Muscle of arm (tissue), 12 donors: ENCODE data around the gene HPSE2. TPM values are rescaled to one million over a fixed set of nuclear protein-coding genes. Genes with fewer than 3 reads are reported as not detected.

Experiments used
- DNase-seq: peaks from one replicate; pipeline ENCODE4 v3.0.0-alpha.2; 2013
- polyA plus RNA-seq, 12 donors: library from polyadenylated mRNA; unstranded; fragments of 120-200 nt; gene quantifications; one replicate each; pipeline ENCODE4 v1.2.1, GENCODE V29; 2013; ENCODE audit not compliant: insufficient read length in 12 of 12

The HPSE2 gene
- polyA plus RNA-seq, 12 donors, result 0.07 to 1.1 (median 0.36) TPM; not detected in 5

- no peak for DNase-seq
Measured at GRCh38 chr10:98620503-98620902, 615.1 kb downstream of the HPSE2 start.

GRCh38 chr10:98619446-98619845 lies 616.2 kb downstream of the HPSE2 start:
- no peak for DNase-seq

GRCh38 chr10:98617906-98618520 lies 617.6 kb downstream of the HPSE2 start:
- DNase-seq, result no peak

- DNase-seq, result no peak
Measured at GRCh38 chr10:98613446-98613845, 622.2 kb downstream of the HPSE2 start.

GRCh38 chr10:98611436-98611835 lies 624.2 kb downstream of the HPSE2 start:
- DNase-seq, result peak; percentile 24

DNA sequence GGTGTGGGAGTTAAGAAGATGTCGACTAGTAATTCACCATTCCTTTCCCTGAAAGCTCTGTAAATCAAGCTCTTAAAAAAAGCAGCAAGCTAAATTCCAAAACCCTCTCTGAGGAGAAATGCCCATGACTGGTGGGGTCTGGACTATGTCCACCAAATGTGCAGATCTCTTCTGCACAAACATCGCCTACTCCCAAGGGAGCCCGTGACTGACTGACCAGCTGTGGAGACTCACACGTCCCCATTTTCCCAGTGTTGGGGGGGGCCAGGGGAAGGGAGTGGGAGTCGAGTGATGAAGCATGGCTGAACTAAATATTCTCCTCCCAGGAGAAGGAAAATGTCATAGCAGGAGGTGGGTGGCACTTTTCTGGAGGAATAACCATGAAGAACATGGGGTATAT lies 624.8 kb downstream of the HPSE2 start:
- no peak for DNase-seq

- no peak for DNase-seq
Measured at GRCh38 chr10:98610301-98610700, 625.4 kb downstream of the HPSE2 start.

DNA sequence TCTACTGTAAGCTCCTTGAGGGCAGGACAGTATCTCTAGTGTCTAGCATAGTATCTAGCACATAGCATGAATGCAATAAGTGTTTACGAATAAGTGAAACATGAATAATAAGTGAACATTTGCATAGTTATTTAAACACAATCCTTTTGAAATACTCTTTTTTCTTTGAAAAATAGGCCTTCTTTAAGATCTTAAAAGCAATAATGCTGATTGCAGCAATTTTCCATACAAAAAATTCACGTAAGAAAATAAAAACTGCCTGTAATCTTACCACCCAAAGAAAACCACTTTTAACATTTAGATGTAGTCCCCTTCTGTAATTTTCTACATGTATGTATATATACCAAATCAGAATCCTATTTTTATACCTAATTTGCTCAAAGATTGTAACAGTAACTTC lies 626.4 kb downstream of the HPSE2 start:
- DNase-seq, result no peak

DNA sequence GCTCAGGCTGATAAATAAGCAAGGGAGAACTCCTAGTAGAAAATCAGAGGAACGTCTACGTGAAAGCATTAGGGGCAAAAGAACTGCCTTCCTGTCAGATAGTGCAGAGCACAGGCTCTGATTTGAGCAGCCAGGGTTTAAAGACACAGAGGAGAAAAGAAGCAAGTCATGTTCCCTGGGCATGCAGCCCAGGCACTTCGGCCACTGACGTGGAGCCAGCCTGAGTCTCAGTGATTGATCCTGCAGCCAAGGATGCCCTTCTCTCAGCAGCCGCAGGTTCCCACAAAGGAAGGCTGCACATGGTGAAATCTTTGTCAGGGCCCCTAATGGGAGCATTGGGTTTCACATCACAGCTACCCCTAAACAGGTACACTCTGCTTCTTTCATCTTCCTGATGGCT lies 627.2 kb downstream of the HPSE2 start:
- peak; percentile 41 for DNase-seq

DNA sequence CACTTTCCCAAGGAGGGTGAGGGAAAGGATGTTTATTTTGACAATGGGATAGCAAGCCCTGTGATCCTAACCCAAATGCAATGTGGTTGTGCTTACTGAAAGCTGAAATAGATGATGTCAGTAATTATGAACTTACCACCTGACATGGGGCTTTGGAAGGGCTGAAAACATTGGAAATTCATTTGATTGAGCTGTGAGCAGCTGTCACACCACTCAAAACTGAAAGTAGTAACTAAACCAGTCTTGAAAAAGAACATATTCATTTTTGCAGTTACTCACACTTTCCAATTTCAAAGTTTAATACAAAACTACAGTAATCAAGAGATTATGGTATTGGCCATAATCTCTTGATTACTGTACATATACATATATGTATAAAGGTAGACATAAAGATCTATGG lies 633.4 kb downstream of the HPSE2 start:
- DNase-seq, result no peak

DNA sequence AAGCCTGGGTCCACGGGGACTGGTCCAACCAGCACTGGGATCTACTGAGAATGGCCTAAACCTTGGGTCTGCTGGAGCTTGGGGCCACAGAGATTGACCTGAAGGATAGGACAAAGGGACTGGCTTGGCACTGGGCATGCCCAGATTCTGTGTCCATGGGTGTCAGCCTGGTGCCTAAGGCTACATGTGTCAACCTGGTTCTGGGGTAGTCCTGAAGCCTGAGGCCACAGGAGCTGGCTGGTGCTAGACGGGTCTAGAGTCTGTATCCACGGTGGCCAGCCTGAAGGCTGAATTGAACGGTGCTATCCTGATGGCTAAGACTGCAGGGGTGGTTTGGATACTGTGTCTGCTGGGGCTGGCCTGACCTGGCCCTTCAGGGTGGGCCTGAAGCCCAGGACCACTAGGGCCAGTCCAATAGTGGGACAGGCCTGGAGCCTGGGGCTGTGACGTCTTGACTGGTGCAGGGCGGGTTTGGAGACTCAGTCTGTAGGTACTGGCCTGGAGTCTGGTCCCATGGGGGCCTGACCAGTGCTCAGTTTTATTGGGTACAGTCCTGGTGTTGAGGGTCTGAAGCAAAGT lies 636.5 kb downstream of the HPSE2 start:
- no peak for DNase-seq

DNA sequence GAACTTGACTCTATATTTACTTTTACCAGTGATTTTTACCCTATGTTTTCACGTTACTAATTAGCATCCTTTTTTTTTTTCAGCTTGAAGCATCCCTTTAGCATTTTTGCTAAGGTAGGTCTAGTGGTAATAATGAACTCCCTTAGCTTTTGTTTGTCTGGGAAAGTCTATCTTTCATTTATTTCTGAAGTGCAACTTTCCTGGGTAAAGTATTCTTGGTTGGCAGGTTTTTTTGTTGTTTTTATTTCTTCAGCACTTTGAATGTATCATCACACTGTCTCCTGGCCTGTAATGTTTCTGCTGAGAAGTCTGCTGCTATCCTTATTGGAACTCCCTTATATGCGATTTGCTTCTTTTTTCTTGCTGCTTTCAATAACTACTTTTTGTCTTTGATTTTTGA lies 639.2 kb downstream of the HPSE2 start:
- no peak for DNase-seq

- no peak for DNase-seq
Measured at GRCh38 chr10:98589691-98590090, 646.0 kb downstream of the HPSE2 start.

DNA sequence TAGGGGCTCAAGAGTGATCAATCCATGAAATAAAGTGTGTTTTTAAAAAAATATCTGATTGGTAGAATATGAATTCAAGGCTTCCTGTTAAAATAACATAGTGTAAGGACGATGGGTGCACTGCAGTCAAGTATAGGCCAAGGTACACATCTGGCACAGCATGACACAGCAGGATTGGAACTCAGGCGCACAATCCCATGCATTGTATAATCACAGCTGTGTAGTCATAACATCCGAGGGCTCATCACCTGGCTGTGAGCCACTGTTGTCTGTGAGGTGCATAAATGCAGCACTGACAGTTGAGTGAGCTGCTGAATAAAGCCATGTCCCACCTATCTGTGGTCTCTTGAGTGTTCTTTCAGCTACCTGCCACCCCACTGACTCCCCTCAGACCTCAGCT lies 646.6 kb downstream of the HPSE2 start:
- no peak for DNase-seq

- no peak for DNase-seq
Measured at GRCh38 chr10:98587156-98587837, 648.4 kb downstream of the HPSE2 start.

GRCh38 chr10:98586096-98586495 lies 649.6 kb downstream of the HPSE2 start:
- DNase-seq, result no peak

GRCh38 chr10:98582363-98582762 lies 653.3 kb downstream of the HPSE2 start:
- no peak for DNase-seq

- DNase-seq, result no peak
Measured at GRCh38 chr10:98577578-98577977, 658.1 kb downstream of the HPSE2 start.

DNA sequence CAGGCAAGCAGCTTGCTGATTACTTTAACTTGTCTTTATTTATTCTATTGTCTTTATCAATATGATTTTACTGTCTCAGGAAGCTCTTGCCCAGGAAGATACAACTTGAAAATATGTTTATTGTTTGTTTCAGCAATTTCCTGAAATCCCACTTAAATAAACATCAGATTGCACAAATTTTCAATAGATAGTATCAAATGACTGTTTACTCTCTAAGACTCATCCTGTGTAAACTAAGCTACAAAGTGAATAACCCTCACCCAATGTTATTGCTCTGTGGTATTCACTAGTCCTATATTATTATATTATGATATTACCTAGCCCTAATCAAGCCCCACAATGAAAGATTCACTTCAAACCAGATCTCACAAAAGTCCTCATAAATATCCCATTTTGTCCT lies 658.5 kb downstream of the HPSE2 start:
- no peak for DNase-seq

DNA sequence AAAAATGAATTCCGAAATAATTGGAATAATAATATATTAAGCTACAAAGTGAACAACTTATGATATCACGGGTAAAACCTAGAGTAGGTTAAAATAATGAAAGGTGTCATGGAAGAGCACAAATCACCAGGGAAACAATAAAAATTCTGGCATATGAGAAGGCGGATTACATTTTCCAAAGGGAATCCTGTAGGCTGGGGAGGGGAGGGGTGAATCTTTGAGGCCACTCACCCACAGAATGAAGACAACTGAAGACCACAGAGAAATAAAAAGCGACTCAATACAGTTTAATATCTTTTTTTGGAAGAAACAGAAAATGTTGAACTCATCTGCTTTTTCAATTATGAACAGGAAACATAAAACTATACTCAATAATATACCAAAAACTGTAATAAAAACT lies 659.6 kb downstream of the HPSE2 start:
- DNase-seq, result no peak

DNA sequence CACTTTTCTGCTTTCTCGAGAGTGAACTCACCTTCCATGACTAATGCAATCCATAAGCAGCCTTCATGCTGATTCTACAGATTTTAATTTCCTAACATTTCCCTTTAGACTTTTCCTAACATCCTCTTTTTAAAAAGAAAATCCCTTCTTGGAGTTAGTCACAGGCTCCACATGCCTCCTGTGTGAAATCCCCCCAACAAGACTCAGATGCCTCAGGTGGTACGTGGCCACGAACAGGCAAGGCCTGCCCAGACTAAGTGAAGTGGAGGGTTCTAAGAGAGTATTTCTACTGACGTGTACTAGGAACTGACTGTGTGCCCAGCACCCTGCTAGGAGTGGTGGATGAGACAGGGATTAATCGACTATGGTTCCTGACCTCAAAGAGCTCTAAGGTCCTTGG lies 663.1 kb downstream of the HPSE2 start:
- DNase-seq, result no peak

- no peak for DNase-seq
Measured at GRCh38 chr10:98570834-98571233, 664.8 kb downstream of the HPSE2 start.

DNA sequence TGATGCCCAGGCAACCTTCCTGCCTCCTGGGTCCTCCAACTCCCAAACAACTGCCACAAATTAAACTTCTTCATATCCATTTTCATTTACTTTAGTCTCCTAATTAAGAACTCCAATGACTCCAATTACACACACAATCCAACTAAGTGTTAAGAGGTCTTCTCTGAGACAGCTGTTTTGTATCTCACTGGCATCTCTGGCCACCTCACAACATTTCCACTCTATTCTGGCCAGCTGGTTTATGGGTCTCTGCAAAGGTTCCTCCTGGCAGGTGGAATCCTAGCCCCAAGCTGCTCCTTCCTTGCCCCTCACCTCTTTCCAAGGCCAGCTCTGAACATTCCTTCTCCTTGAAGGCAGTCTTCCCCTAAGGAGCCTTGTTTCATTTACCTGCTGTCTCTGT lies 665.8 kb downstream of the HPSE2 start:
- DNase-seq, result no peak

GRCh38 chr10:98568551-98568950 lies 667.1 kb downstream of the HPSE2 start:
- DNase-seq, result no peak
